NCI-H2227 (cell line): ENCODE results near the gene SGSM1.
"Not testable (repeated sequence)": the region's sequence is repeated elsewhere in the genome, so short reads cannot be mapped to it uniquely, and the experiment has no call there.

ENCODE experiments used
- DNase-seq: peaks from one replicate; lab custom pipeline; 2025; ENCODE audit not compliant: unreplicated experiment; lab: John Stamatoyannopoulos, UW

SGSM1 gene

GRCh38 chr22:24837517-24837916, 31.5 kb downstream of the SGSM1 start:
- DNase-seq, result not testable (repeated sequence)

- DNase-seq, result no peak
Measured at GRCh38 chr22:24841261-24841660, 35.2 kb downstream of the SGSM1 start.

GRCh38 chr22:24843048-24843447, 37.0 kb downstream of the SGSM1 start:
- DNase-seq, result no peak

GRCh38 chr22:24845041-24845898, 39.3 kb downstream of the SGSM1 start:
- DNase-seq, result no peak

- DNase-seq, result no peak
Measured at GRCh38 chr22:24847490-24847889, 41.5 kb downstream of the SGSM1 start.

GRCh38 chr22:24848559-24849168, 42.7 kb downstream of the SGSM1 start:
- no peak for DNase-seq

GRCh38 chr22:24855794-24856193, 49.8 kb downstream of the SGSM1 start:
- DNase-seq, result no peak

GRCh38 chr22:24857576-24857975, 51.6 kb downstream of the SGSM1 start:
- DNase-seq, result no peak

GRCh38 chr22:24859587-24859986, 53.6 kb downstream of the SGSM1 start:
- DNase-seq, result no peak

GRCh38 chr22:24865508-24865907, 59.5 kb downstream of the SGSM1 start:
- DNase-seq, result no peak

- DNase-seq, result no peak
Measured at GRCh38 chr22:24867323-24868022, 61.5 kb downstream of the SGSM1 start.

- no peak for DNase-seq
Measured at GRCh38 chr22:24868979-24869378, 63.0 kb downstream of the SGSM1 start.

- no peak for DNase-seq
Measured at GRCh38 chr22:24871611-24872205, 65.7 kb downstream of the SGSM1 start.

- no peak for DNase-seq
Measured at GRCh38 chr22:24873226-24873625, 67.2 kb downstream of the SGSM1 start.

GRCh38 chr22:24875862-24876506, 70.0 kb downstream of the SGSM1 start:
- no peak for DNase-seq

GRCh38 chr22:24876700-24877099, 70.7 kb downstream of the SGSM1 start:
- no peak for DNase-seq

- no peak for DNase-seq
Measured at GRCh38 chr22:24878969-24879368, 73.0 kb downstream of the SGSM1 start.

- no peak for DNase-seq
Measured at GRCh38 chr22:24883432-24883831, 77.4 kb downstream of the SGSM1 start.

- no peak for DNase-seq
Measured at GRCh38 chr22:24887260-24887659, 81.2 kb downstream of the SGSM1 start.

GRCh38 chr22:24893341-24894070, 87.5 kb downstream of the SGSM1 start:
- DNase-seq, result no peak
